Measurements from ENCODE around the gene FBXO30.

The FBXO30 gene

DNA sequence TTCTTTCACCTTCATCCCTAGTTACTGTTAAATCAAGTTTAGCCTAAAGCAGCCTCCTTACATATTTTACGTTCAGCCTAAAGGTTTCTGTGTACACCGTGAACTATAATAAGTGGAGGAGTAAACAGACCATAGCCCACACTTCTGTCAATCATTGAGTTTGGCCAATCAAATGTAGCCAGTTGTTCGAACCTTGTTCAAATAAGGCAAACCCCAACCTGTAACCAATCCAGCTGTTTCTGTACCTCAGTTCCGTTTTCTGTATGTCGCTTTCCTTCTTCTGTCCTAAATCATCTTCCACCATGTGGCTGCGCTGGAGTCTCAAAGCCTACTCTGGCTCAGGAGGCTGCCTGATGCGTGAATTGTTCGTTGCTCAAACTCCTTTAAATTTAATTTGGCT lies 1.8 kb upstream of the FBXO30 start:
- DNase-seq (ENCODE audit: low spot score), result no peak

GRCh38 chr6:145815309-145816274 lies 997 bp upstream of the FBXO30 start:
- DNase-seq (ENCODE audit: low spot score), result peak; percentile 73

GRCh38 chr6:145814035-145814500 lies 527 bp downstream of the FBXO30 start:
- peak; percentile 44 for DNase-seq (ENCODE audit: low spot score)

DNA sequence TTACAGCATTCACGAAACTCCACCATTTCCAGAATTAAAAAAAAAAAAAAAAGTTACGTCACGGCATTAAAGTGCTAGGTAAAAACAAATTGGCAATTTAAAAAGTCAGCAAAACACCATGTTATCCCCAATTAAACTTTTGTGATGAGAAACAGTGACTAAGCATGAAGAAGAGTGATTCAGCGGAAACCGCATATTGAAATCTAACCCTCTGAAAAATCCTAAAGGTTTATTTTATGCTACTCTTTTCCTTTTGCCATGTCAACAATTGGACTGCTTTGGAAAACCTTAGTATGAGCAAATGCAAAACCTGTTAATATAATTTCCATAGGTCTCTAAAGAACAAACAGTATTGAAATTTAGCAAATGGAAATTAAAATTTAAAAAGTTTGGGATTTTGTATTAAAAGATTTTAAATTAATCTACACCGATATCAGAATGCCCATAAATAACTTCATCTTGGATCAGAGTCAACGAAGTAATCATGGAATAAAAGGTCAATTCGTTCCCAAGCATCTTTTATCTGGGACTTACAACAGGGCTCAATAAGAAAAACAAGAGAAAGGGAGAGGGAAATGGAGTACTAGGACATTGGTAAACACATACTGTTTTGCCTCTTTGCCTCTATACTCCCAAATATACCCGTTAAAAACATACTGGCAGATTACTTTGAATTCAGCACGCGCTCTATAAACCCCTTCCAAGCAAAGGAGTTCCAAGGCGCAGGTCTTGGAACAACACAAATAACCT lies 1.1 kb downstream of the FBXO30 start:
- DNase-seq (ENCODE audit: low spot score), result no peak

- DNase-seq (ENCODE audit: low spot score), result no peak
These were observed 2.9 kb downstream of the FBXO30 start for GRCh38 chr6:145811741-145812140.

DNA sequence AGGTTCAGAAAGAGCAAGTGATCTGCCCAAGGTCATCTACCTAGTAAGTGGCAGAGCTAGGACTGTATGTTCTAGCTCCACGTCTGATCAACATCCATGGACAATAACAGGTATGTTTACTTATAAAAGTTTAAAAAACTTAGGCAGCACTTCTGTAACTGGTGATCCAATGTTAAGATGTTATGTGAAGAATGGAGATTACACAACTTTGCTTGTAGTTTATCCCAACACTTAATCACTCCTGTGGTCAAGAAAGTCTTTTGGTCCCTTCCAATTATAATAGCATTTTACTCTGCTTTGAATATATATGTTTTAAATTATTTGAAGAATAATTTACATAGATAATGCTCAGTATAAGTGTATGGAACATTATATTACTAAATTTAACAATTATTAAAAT lies 4.8 kb downstream of the FBXO30 start:
- no peak for DNase-seq (ENCODE audit: low spot score)

GRCh38 chr6:145809211-145809610 lies 5.4 kb downstream of the FBXO30 start:
- DNase-seq (ENCODE audit: low spot score), result no peak

- DNase-seq (ENCODE audit: low spot score), result no peak
These were observed 6.4 kb downstream of the FBXO30 start for GRCh38 chr6:145808239-145808638.

GRCh38 chr6:145802141-145802540 lies 12.5 kb downstream of the FBXO30 start:
- no peak for DNase-seq (ENCODE audit: low spot score)

GRCh38 chr6:145801021-145801420 lies 13.6 kb downstream of the FBXO30 start:
- no peak for DNase-seq (ENCODE audit: low spot score)

DNA sequence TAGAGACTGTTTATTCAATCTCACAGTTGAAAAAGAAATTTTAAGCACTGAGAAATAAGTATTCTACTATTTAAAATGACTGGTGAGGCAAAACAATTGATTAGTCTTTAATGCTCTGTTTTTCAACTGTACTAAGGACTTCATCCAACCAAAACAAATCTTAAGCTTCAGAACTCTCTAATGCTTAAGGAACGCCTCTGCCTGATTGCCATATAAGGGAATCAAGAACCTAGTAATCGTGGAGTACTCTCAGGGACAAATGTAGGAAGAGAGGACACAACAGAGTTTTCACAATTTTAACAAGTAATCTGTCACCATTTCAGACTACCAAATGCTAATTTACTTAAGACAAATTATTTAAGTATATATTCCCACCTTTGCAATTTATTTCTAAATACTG lies 16.1 kb downstream of the FBXO30 start:
- no peak for DNase-seq (ENCODE audit: low spot score)

- no peak for DNase-seq (ENCODE audit: low spot score)
These were observed 25.2 kb downstream of the FBXO30 start for GRCh38 chr6:145789443-145789842.

DNA sequence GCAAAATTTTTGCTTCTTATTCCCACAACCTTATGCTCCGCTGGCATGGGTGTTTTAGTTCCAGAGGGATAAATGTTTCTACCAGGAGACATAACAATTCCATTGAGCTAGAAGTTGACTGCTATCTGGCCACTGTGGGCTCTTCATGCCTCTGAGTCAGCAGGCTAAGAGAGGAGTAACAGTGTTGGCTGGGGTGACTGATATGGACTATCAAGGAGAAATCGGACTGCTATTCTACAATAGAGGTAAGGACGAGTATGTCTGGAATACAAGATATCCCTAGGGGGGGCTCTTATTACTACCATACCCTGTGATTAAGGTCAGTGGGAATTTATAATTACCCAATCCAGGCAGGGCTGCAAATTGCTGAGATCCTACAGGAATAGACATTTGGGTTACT lies 26.9 kb downstream of the FBXO30 start:
- no peak for DNase-seq (ENCODE audit: low spot score)

DNA sequence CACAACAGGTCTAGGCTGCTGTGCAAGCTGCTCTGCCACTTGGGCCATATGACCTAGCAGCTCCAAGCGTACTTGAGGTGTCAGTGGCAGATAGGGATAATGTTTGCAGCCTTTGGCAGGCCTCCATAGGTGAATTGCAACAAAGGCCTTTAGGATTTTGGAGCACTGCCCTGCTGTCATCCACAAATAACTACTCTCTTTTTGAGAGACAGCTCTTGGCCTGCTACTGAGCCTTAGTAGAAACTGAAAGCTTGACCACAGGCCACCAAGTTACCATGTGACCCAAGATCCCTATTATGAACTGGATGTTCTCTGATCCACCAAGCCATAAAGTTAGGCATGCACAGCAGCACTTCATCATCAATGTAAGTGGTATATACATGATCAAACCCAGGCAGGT lies 29.9 kb downstream of the FBXO30 start:
- no peak for DNase-seq (ENCODE audit: low spot score)

GRCh38 chr6:145783796-145784195 lies 30.8 kb downstream of the FBXO30 start:
- no peak for DNase-seq (ENCODE audit: low spot score)

DNA sequence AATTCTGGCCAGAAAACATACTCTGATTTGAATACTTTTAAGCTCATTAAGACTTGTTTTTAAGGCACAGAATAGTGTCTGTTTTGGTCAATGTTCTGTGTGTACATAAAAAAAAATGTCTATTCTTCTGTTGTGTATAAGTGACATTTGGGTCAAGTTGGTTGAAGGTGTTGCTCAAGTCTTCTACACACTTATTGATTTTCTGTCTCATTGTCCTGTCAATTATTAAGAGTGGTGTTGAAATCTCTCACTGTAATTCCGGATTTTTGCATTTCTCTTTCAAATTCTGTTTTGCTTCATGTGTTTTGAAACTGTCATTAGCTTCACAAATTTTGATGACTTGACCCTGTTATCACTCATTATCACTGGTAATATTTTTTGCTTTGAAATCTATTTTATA lies 41.7 kb downstream of the FBXO30 start:
- no peak for DNase-seq (ENCODE audit: low spot score)

GRCh38 chr6:145765449-145765848 lies 49.1 kb downstream of the FBXO30 start:
- no peak for DNase-seq (ENCODE audit: low spot score)

DNA sequence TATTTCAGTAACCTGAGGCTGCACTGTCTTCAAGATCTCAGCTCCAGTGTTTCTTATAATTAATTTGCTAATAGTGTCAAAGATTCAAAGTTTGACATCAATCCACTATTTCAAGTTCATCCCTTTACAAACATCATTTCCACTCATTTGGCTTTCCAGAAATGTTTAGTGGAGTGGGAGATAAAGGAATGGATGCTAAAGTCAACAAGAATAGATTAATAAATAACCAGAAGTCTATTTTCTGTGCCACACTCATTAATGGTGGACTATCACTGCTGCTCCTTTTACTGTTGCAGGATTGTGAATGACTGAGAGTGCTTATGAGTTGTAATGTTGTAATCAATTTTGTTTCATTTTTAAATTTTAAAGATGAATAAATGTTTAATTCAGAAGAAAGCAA lies 50.9 kb downstream of the FBXO30 start:
- no peak for DNase-seq (ENCODE audit: low spot score)

DNA sequence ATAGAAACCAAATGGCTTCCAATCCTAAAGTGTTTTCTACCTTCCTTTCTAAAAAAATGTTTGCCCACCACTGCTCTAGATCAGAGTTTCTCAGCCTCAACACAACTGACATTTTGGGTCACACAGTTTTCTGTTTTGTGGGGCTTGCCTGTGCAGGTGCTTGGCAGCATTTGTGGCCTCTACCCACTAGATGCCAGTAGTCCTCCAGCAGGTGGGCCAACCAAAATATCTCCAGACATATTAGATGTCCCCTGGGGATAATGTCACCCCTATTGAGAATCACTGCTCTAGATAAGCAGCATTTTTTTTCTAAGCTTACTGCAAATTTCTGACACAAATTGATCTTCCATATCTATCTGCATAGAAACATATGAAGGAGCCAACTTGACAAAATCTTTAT lies 53.0 kb downstream of the FBXO30 start:
- DNase-seq (ENCODE audit: low spot score), result peak; percentile 22

- no peak for DNase-seq (ENCODE audit: low spot score)
These were observed 56.5 kb downstream of the FBXO30 start for GRCh38 chr6:145758113-145758512.

DNA sequence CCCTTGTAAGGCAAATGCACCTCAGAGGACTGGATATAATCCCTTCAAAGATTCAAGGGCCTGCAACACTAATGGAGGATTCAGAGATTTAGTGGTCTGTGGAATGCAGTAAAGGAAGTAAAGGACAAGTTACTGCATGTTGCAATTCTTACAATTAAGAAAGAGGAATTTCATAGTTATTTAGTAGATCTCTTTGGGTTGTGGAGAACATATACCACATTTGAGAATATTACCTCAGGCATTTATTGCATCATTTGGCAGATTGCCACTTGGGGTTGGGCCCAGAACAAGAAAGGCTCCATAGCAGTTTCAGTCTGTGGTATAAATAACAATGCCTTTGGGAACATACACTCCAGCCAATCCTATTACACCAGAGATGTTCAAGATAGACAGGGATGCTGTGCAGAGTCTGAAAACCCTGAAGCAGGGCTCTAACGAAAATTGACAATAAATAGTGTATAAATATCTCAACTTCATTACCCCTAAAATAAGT lies 58.4 kb downstream of the FBXO30 start:
- no peak for DNase-seq (ENCODE audit: low spot score)

- DNase-seq (ENCODE audit: low spot score), result no peak
These were observed 58.9 kb downstream of the FBXO30 start for GRCh38 chr6:145755682-145756081.

- no peak for DNase-seq (ENCODE audit: low spot score)
These were observed 62.0 kb downstream of the FBXO30 start for GRCh38 chr6:145752638-145753037.
